Measurements from ENCODE around the gene RPRD1A.
"Not testable (repeated sequence)": the region's sequence is repeated elsewhere in the genome, so short reads cannot be mapped to it uniquely, and the experiment has no call there.

RPRD1A gene

DNA sequence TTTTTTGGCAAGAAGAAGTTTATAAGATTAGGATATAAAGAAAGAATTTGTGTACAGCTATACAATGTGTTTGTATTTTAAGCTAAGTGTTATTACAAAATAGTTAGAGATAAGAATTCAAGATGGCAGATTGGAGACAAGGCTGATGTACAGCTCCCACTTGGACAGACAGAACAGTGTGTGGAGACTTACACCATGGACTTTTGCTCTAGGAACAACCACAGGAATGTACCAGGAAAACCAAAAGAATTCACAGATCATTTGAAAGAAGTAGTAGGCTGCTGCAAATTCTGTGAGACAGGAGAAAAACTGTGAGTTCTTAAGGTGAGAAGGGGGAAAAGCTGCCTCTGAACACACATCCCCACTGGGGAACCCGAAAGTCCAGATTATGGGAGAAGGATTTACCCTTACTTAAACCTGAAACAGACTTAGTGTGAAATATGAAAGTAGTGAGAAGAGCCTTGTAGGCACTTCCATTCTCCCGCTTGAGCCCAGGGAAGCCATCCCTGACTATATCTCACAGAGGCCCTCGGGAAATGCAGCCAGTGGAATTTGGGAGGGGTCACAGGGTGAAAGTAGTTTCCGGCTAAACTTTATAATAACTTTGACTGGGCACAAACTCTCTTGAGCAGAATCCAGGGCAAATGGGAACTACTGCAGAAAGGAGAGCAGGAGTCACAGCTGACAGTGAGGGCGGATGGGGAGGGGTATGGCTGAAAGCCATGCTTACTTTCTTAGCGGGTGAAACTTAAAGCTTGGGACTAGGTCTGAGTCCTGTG lies 11.6 kb upstream of the RPRD1A start:
- no peak for DNase-seq (ENCODE audit: low read depth, low spot score)

DNA sequence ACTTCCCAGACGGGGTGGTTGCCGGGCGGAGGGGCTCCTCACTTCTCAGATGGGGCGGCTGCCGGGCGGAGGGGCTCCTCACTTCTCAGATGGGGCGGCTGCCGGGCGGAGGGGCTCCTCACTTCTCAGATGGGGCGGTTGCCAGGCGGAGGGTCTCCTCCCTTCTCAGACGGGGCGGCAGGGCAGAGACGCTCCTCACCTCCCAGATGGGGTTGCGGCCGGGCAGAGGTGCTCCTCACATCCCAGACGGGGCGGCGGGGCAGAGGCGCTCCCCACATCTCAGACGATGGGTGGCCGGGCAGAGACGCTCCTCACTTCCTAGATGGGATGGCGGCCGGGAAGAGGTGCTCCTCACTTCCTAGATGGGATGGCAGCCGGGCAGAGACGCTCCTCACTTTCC lies 10.4 kb upstream of the RPRD1A start:
- DNase-seq (ENCODE audit: low read depth, low spot score) = not testable (repeated sequence)

DNA sequence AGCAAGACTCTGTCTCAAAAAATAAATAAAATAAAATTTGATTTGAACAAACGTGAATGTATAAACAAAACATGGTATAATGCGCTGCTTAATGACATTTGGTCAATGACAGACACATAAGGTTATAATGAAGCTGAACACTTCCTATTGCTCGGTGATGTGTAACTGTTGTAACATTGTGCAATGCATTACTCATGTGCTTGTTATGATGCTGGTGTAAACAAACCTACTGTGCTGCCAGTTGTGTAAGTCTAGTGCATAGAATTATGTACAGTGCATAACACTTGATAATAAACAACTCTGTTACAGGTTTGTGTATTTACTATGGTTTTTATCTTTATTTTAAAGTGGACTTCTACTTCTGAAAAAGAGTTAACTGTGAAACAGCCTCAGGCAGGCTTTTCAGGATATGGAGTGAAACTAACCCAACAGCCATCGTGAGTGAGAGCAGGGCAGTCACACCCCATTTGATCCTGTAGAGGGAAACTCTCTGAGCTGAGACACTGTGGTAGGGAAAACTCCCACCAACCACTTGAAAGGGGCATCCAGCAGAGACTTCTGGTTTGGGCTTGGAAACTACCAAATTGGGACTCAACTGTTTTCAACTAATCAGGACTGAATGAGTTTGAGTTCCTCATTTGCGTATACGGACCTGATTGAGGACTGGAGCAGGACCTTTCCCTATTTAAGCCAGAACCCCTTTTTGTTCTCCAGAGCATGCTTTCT lies 8.7 kb upstream of the RPRD1A start:
- DNase-seq (ENCODE audit: low read depth, low spot score) = no peak

DNA sequence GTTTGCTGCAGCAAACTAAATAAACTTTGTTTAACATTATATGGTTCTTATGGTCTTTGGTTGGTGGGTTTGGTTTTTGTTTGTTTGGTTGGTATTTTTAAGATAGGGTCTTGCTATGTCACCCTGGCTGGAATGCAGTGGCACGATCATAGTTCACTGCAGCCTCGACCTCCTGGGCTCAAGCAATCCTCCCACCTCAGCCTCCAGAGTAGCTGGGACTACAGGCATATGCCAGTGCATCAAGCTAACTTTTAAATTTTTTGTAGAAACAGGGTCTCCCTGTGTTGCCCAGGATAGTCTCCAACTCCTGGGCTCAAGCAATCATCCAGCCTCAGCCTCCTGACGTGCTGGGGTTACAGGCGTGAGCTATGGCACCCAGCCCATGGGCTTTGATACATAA lies 7.1 kb upstream of the RPRD1A start:
- no peak for DNase-seq (ENCODE audit: low read depth, low spot score)

DNA sequence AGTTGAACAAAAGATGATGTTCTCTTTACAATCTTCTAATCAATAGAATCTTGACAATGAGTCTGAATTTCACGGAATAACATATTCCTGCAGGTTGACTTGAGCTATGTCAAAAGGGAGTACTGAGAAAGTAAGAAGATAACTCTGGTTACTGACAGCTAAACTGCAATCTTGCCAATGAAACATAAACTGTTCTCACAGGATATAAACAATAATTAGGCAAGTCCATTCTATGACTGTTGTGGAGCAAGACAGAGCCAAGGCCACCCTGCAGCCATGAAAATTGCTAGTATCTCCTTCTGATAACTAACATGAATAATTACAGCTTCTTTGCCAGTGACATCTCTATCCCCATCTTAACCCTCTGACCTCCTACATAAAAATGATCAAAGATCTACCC lies 6.3 kb upstream of the RPRD1A start:
- DNase-seq (ENCODE audit: low read depth, low spot score) = no peak

DNA sequence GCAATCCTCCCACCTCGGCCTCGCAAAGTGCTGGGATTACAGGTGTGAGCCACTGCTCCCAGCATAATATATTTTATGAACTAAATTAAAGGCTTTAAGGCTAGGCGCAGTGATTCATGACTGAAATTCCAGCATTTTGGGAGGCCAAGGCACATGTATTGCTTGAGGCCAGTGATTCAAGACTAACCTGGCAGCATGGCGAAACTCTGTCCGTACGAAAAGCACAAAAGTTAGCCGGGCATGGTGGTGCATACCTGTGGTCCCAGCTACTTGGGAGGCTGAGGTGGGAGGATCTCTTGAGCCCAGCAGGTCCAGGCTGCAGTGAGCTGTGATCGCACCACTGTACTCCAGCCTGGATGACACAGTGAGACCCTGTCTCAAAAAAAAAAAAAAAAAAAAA lies 5.0 kb upstream of the RPRD1A start:
- not testable (repeated sequence) for DNase-seq (ENCODE audit: low read depth, low spot score)

DNA sequence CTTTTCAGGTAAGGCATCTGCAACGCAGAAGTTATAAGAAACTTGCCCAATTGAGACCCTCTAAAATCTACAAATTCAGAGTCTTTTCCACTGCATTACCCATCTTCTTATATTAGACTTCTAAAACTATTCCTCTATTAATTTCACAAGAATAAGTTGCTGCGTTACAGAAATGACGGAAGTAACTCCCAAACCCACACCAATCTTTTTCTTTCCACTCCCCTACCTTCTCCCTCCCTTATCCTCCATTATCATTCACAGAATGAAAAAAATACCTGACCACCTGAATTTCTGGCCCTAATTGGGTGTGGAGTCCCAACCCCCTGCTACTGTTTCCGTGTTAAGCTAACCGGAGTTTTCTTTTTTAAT lies 689 bp downstream of the RPRD1A start:
- no peak for DNase-seq (ENCODE audit: low read depth, low spot score)

DNA sequence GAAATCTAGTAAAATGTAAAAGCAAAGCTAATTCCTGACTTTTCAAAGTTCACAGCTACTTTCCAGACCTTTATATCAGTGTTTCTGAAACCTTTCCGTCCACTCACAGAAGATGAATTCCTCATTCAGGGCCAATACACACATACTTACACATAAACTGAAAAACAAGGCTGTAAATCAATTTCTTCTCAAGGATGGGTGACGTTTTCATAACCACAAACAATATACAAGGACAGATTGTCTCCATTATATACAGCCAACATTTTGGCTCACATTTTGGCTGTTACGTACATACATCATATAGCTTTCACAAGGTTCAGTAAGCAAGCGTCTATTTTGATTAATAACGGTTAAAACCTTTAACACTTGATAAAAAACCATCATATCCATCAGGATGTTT lies 1.4 kb downstream of the RPRD1A start:
- no peak for DNase-seq (ENCODE audit: low read depth, low spot score)

DNA sequence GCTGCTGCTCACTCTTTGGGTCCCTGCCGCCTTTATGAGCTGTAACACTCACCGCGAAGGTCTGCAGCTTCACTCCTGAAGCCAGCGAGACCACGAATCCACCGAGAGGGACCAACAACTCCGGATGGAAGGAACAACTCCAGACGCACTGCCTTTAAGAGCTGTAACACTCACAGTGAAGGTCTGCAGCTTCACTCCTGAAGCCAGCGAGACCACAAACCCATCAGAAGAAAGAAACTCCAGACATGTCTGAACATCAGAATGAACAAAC lies 2.6 kb downstream of the RPRD1A start:
- not testable (repeated sequence) for DNase-seq (ENCODE audit: low read depth, low spot score)

DNA sequence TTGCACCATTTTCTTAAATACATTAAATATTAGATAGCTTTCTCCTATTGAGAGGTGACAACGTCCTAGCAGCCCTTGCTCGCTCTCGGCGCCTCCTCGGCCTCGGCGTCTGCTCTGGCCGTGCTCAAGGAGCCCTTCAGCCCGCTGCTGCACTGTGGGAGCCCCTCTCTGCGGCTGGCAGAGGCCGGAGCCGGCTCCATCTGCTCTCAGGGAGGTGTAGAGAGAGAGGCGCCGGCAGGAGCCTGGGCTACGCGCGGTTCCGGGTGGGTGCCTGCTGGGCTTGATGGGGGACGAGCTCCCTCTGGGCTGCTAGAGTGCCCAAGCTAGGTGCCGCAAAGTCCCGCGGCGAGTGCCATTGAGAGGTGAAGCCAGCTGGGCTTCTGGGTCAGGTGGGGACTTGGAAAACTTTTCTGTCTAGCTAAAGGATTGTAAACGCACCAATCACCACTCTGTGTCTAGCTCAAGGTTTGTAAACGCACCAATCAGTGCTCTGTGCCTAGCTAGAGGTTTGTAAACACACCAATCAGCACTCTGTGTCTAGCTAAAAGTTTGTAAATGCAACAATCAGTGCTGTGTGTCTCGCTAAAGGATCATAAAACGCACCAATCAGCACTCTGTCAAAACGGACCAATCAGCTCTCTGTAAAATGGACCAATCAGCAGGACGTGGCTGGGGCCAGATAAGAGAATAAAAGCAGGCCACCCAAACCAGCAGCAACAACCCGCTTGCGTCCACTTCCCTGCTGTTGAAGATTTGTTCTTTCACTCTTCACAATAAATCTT lies 3.1 kb downstream of the RPRD1A start:
- no peak for DNase-seq (ENCODE audit: low read depth, low spot score)

DNA sequence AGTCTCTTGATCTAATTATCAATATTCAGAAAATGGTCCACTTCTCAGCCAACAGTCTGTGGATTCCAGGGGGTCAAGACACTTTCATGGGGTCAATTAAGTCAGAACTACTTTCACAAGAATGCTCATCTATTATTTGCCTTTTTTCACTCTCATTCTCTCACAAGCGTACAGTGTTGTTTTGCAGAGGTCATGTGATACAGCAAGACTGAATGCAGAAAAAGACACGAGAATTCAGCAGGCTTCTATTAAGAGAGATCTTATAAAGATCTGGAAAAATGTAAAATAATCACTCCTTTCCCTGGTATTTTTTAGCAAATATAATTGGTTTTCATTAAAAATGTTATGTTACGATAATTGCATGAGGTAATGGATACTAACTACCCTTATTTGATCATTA lies 8.7 kb downstream of the RPRD1A start:
- no peak for DNase-seq (ENCODE audit: low read depth, low spot score)

DNA sequence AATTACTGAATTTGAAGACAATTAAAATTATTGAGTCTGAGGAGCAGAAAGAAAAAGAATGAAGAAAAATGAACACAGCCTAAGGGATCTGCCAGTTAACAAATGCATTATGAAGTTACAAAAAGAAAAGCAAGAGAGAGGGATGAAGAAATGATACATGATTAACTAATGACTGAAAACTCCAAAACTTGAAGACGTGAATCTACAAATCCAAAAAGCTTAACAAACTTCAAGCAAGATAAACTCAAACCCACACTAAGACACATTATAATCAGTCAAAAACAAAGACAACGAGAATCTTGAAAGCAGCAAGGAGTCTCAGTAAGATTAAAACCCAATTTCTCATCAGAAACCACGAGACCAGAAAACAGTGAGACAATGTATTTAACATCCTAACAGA lies 15.6 kb downstream of the RPRD1A start:
- DNase-seq (ENCODE audit: low read depth, low spot score) = no peak

DNA sequence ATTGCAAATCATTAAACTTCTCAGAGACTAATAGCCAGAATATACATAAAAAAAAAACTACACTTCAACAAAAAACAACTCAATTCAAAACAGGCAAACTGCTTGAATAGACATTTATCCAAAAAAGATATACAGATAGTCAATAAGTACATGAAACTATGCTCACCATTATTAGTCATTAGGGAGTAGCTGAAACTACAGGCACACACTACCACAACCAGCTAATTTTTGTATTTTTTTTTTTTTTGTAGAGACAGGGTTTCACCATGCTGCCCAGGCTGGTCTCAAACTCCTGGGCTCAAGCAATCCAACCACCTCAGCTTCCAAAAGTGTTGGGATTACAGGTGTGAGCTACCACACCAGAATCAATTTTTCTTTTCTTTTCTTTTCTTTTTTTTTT lies 16.9 kb downstream of the RPRD1A start:
- no peak for DNase-seq (ENCODE audit: low read depth, low spot score)

DNA sequence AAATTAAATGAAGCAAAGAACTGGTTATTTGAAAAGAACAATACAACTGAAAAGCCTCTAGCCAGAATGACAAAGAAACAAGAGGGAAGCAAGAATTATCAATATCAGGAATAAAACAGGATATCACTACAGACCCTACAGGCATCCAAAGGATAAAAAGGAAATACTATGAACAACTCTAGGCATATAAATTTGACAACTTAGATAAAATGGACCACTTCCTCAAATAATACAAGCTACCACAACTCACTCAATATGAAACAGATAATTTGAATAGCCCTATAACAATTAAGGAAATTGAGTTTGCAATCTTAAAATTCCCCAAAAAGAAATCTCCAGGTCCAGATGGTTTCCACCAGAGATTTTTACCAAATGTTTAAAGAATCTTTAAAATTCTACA lies 19.8 kb downstream of the RPRD1A start:
- DNase-seq (ENCODE audit: low read depth, low spot score) = no peak

DNA sequence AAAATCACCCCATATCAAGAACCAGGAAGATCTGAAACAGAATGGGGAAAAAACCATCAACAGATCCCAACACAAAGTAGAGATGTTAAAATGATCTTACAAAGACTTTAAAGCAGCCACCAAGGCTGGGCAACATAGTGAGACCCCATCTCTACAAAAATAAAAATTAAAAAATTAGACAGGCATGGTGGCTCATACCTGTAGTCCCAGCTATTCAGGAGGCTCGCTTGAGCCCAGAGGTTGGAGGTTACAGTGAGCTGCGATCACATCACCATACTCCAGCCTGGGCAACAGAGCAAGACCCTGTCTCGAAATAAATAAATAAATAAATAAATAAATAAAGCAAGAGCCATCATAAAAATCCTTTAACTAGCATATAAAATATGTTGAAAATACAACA lies 20.5 kb downstream of the RPRD1A start:
- DNase-seq (ENCODE audit: low read depth, low spot score) = no peak

DNA sequence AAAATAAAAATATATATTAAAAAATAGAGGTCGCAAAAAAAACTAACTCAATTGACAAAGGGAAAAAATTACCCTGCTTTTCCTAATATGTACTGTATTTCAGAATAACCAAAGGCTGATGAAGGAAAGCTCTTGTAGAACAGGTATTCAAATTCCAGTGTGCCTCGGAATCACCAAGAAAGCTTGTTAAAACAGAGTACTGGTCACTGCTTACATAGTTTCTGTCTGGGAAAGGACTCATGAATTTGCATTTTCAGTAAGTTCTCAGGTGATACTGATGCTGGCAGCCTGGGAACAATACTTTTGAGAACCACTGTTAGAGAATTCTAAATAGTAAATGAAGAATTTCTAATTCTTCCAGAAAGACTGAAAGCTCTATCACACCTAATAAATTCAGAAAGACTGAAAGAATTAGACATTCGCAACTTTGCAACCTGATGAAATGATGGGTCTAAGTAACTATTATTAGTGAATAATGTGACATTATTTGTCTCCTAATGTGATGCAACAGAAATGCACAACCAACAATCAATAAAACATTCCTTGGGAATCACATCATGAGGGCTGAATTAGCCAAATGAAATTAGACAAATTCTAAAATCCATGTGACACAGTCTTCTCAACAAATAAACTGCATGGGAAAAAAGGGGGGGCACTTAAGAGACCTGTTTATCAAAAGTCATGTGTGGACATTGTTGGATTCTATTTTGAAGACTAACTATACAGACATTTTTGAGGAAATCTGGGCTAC lies 21.9 kb downstream of the RPRD1A start:
- DNase-seq (ENCODE audit: low read depth, low spot score) = no peak

DNA sequence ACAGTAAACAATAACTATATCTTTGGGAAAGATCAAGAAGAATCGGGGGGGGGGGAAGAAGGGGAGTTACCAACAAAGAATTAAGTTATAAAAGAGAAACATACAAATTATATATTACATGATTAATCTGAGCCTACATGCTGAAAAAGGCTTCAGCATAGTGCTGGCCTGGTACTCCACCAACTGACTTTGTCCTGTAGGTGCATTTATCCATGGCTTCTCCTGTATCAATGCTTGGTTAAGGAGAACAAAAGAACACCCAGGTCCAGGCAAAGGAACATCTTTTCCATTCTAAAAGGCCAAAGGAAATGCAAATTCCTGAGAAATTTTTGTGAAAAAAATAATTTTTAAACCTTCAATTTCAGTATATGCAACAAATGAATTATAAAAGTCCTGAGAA lies 24.2 kb downstream of the RPRD1A start:
- no peak for DNase-seq (ENCODE audit: low read depth, low spot score)

DNA sequence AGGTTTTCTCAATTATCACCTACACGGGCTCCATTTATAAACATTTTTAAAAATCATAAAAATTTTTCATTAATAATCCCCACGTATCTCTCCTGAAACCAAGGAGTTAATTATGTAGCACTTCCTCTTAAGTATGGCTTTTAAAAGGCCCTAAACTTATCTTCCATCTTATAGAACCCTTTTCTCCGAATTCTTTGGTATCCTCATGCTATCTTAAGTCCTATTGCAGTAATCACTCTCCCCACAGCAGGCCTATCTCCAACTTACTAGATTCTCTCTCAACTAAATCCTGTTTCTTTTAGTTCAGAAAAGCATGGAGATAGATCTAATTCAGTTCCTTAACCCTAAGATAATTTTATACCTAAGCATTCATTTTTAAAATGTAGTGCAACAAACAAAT lies 26.2 kb downstream of the RPRD1A start:
- DNase-seq (ENCODE audit: low read depth, low spot score) = no peak

DNA sequence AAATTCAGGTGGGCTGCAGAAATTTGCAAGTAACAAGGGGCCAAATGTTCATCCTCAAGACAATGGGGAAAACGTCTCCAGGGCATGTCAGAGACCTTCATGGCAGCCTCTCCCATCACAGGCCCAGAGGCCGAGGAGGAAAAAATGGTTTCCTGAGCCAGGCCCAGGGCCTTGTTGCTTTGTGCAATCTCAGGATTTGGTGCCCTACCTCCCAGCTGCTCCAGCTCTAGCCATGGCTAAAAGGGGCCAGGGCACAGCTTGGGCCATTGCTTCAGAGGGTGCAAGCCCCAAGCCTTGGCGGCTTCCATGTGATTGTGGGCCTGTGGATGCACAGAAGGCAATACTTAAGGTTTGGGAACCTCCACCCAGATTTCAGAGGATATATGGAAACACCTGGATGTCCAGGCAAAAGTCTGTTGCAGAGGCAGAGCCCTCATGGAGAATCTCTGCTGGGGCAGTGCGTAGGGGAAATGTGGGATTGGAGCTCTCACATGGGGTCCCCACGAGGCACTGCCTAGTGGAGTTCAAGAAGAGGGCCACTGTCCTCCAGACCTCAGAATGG lies 29.2 kb downstream of the RPRD1A start:
- DNase-seq (ENCODE audit: low read depth, low spot score) = no peak

DNA sequence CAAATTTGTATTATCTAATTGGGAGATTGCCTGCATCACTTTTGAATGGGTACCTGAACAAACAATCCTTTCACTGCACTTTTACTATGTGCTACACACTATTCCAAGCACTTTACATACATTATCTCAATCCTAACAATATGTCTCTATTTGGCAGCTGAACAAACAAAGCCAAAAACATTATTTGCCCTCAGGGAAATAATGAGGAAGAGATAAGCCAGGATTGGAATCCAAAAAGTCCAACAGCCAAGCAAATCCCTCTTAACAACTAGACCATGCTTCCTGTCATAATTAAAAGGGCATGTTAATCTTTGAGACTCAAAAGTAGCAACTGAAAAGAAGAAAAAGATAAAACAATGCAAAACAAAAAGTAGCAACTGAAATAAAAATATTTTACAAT lies 32.1 kb downstream of the RPRD1A start:
- DNase-seq (ENCODE audit: low read depth, low spot score) = no peak

DNA sequence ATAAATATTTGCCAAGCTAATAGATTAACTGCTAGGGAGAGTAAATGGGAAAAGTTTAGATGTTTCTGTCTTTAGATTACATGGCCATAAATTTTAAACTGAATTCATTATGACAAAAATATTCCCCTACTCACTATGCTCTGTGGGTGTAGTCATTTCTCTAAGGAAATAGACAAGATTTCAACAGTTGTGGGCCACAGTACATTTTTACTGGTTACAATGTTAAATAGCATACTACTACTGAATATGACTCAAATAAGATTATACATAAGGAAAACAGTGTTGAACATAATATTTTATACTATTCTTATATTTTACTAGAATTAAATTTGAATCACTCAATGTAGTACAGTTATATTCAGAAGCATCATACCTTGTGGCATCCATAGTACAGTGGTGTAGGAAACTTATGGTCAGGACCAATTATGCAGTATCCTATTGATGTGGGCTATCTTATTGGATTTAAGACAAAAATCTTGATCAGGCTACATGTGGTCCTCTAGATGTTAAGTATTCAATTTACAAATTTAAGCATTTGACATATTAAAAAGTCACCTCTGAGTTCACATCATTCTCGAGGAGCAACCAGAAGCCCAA lies 33.0 kb downstream of the RPRD1A start:
- DNase-seq (ENCODE audit: low read depth, low spot score) = no peak

DNA sequence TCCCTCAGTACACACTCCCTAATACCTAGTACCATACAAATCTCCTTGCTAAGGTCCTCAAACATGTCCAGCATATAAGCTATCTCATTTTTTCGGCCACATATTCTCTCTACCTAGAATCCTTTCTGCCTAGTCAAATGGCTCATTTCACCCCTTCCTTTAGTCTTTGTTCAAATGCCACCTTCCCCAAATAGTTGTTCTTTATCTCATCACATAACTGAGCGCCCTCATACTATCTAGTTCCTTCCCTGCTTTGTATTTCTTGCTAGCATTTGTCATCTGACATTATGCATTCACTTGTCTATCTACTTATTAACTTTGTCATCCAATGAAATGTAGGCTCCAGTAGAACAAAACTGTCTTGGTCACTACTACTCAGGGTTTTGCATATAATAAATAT lies 35.5 kb downstream of the RPRD1A start:
- no peak for DNase-seq (ENCODE audit: low read depth, low spot score)
